Colonic mucosa (tissue), 4 donors: ENCODE measurements around the gene VIPAS39. TPM values are rescaled to one million over a fixed set of nuclear protein-coding genes. Genes with fewer than 3 reads are reported as not detected.
A peak's percentile ranks its signal among the peaks of the same experiment; 100 is the strongest.

Experiments used
- DNase-seq: peaks from one replicate; pipeline ENCODE4 v3.0.0-alpha.2; 2020
- H3K27ac ChIP-seq: fragments of 200-600 bp; one replicate; pipeline ENCODE4 v1.8.0; 2021
- H3K27me3 ChIP-seq: fragments of 200-600 bp; one replicate; pipeline ENCODE4 v1.8.0; 2021
- H3K36me3 ChIP-seq: fragments of 200-600 bp; one replicate; pipeline ENCODE4 v1.8.0; 2021
- H3K4me1 ChIP-seq: fragments of 200-600 bp; one replicate; pipeline ENCODE4 v1.8.0; 2021; ENCODE audit warnings: mild to moderate bottlenecking
- H3K4me3 ChIP-seq: fragments of 200-600 bp; one replicate; pipeline ENCODE4 v1.8.0; 2021
- H3K9ac ChIP-seq, 2 donors: one replicate each; pipeline ENCODE4 v1.7.0; 2013; ENCODE audit warnings: control low read depth in 2 of 2, low read depth in 2 of 2, low read length in 2 of 2
- H3K9me3 ChIP-seq: fragments of 200-600 bp; one replicate; pipeline ENCODE4 v1.8.0; 2021
- intact Hi-C: fragments of 100-400 bp; cut with DNase I; formaldehyde crosslinking; loops from one replicate; pipeline ENCODE4 v1.14.1; 2022
- total RNA-seq, 2 donors: library from RNA; stranded (reverse); fragmentation: NEBNext Ultra II Directional in 1 of 2; extraction: Animal tissue kit (Norgen Biotek cat#: 25700) in 1 of 2; gene quantifications; one replicate each; pipeline ENCODE4 v1.2.1, GENCODE V29; 2021
- TF ChIP-seq, protein P1 (sequence below): fragments of 200-600 bp; IDR thresholded peaks from one replicate; pipeline ENCODE4 v1.8.0; 2022; ENCODE audit warnings: antibody characterized with exemption, mild to moderate bottlenecking
- donor health status: healthy.
- donor health status: DM: no; HTN: no; CAD: no.
- donor health status: DM: no; HTN: no; CAD: no.

Gene VIPAS39
- total RNA-seq, 2 donors from 2014 or later = 16.3 to 17.5 TPM

DNA sequence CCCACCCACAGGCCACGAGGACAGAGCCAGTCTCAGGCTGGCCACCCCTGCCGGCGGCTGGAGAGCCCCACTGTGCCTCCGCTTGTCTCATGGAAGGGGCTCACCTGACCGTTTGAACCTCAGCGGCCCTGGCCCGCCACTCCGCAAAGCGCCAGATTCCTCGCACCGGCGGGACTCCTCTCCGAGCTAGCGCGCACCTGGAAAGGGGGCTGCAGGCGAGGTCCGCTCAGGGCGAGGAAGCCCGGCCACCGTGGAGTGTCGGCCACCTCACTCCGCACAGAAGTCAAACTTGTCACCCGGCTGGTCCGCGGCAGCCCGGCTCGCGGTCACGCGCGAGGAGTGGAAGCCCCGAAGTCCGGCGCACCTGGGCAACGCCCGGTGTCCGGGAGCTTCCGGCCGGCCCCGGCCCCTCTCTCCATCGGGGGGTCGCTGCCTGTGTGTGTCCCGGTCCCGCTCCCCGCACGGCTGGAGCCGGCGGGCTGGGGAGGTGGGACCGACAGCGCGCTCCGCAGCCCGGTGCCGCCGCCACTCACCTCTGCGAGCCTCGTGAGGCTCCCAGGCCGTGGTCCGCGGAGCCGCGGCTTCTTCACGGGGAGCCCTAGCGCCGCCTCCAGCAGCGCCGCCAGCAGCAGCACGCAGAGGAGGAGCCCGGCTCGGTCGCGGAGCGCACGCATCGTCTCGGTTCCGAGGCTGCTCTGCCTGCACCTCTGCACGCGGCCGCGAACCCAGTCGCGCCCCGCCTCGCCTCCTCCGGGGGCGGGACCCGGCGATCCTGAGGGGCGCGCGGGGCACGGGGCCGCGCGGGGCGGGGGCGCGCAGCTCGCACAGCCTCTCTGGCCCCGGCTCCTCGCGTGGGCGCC, 40.9 kb upstream of the VIPAS39 start, which contains the start of gene ISM2:
Gene ISM2 (minus strand): TSS at position 697 of the 860 bp plus-strand sequence. CDS start 23 bp downstream, at position 674.
- TF ChIP-seq, protein P1, sequence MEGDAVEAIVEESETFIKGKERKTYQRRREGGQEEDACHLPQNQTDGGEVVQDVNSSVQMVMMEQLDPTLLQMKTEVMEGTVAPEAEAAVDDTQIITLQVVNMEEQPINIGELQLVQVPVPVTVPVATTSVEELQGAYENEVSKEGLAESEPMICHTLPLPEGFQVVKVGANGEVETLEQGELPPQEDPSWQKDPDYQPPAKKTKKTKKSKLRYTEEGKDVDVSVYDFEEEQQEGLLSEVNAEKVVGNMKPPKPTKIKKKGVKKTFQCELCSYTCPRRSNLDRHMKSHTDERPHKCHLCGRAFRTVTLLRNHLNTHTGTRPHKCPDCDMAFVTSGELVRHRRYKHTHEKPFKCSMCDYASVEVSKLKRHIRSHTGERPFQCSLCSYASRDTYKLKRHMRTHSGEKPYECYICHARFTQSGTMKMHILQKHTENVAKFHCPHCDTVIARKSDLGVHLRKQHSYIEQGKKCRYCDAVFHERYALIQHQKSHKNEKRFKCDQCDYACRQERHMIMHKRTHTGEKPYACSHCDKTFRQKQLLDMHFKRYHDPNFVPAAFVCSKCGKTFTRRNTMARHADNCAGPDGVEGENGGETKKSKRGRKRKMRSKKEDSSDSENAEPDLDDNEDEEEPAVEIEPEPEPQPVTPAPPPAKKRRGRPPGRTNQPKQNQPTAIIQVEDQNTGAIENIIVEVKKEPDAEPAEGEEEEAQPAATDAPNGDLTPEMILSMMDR = no peak
- DNase-seq = no peak
- H3K36me3 ChIP-seq = no peaks in the 10 kb centered on the region
- H3K4me1 ChIP-seq = peaks cover 5% of the 10 kb centered on the region
- peaks cover 24% of the 10 kb centered on the region for H3K27me3 ChIP-seq
- no peak within 1 kb of the TSS for H3K9ac ChIP-seq
- peak within 1 kb of the TSS; percentile 51 for H3K4me3 ChIP-seq
- intact Hi-C loops = no loop called here
- H3K9me3 ChIP-seq = no peaks in the 10 kb centered on the region
- H3K27ac ChIP-seq = no peak within 1 kb of the TSS

DNA sequence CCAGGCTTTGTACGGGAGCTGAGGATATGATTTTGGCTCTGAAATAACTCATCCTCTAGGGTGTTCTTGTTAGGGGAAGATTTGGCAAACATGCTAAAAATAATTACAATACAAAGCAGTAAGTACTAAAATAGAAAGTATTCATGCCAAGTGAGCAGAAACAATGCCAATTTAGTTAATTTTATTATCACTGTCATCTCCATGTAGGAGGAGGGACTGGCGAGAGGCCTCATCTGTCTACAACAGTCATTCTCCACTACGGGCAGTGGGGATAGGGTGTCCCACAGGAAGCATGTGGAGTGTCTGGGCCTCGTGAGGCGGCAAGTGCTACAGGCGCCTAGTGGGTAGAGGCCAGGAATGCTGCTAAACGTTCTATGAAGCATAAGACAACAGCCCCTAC, 37.9 kb upstream of the VIPAS39 start:
- H3K9ac ChIP-seq = no peak overlapping the region
- H3K27ac ChIP-seq = no peak overlapping the region
- peaks cover 5% of the 10 kb centered on the region for H3K4me1 ChIP-seq
- intact Hi-C loops = no loop called here
- H3K27me3 ChIP-seq = peaks cover 24% of the 10 kb centered on the region
- DNase-seq = no peak
- H3K4me3 ChIP-seq = no peak overlapping the region
- TF ChIP-seq, protein P1 = no peak
- H3K9me3 ChIP-seq = no peaks in the 10 kb centered on the region
- H3K36me3 ChIP-seq = no peaks in the 10 kb centered on the region

DNA sequence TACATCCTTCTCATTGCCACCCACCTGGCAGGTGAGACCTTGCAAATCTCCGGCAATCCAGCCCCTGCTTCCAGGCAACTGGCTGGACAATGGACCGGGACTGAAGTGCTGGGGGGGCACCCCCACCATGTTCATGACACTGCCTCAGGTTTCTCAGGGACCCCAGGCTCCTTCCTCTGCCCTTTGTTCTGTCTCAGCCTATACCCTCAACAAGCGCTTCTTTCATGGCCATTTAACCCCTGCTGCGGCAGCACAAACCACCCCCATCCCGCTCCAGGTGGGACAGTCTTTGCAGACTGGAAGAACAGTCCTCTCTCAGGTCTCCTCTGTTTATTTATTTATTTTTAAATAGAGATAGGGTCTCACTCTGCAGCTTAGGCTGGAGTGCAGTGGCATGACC, 33.7 kb upstream of the VIPAS39 start:
- no peaks in the 10 kb centered on the region for H3K36me3 ChIP-seq
- H3K9me3 ChIP-seq = no peaks in the 10 kb centered on the region
- no peak overlapping the region for H3K4me3 ChIP-seq
- H3K27me3 ChIP-seq = no peaks in the 10 kb centered on the region
- no peak for DNase-seq
- H3K4me1 ChIP-seq = no peaks in the 10 kb centered on the region
- H3K27ac ChIP-seq = no peak overlapping the region
- H3K9ac ChIP-seq = no peak overlapping the region
- intact Hi-C loops = no loop called here
- TF ChIP-seq, protein P1 = no peak

DNA sequence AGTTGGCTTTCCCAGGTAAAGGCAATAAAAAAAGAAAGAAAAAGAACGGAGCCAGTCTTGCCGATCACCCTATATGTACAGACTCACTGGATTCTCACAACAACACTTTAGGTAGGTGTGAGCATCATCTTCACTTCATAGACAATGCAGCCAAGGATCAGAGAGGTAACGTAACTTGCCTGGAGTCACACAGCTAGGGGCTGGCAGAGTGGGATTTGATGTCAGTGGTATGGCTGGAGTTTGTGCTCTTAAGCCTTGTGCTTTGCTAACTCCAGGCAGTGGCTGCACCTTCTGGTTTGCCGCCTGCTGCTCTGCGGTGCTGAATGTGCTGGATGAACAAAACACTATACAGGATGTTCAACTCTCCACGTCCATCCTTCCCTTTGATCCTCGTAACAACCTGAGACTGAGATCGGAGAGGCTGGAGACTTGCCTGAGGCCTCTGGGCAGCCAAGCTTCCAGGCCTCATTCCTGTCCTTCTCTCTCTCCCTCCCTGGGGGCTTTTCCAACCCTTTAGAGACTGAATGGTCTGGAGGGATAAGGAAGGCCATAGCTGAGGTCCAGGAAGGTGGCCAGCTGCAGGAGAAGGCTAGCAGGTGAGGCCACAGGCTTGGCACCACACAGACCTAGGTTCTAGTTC, 33.1 kb upstream of the VIPAS39 start:
- Histone ChIP-seq H3K9me3 (no peaks in the 10 kb centered on the region), H3K4me1 (no peaks in the 10 kb centered on the region), H3K27ac (no peak overlapping the region), H3K27me3 (no peaks in the 10 kb centered on the region), H3K36me3 (no peaks in the 10 kb centered on the region), H3K9ac (no peak overlapping the region), H3K4me3 (no peak overlapping the region)
- TF ChIP-seq, protein P1 = no peak
- DNase-seq = no peak
- intact Hi-C loops = no loop called here

DNA sequence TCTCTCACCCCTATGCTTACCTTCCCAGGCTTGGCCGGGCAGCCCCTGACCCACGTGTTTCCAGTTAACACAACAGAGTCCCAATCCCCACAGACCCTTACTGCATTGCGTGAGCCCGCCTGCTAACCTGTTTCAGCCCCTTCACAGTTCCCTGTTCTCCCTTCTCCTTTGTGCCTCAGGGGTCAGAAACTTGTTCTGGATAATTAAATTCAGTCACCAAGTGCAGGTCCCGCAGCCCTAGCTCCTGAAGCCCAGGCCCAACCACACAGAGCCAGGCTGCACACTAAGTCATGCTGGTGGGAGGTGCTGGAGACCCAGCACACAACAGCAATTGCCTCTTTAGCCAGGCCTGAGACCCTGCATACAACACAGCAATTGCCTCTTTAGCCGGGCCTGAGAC, 31.6 kb upstream of the VIPAS39 start:
- no peaks in the 10 kb centered on the region for H3K4me1 ChIP-seq
- H3K9ac ChIP-seq = no peak overlapping the region
- TF ChIP-seq, protein P1 = no peak
- no peak for DNase-seq
- H3K36me3 ChIP-seq = no peaks in the 10 kb centered on the region
- no peaks in the 10 kb centered on the region for H3K27me3 ChIP-seq
- H3K4me3 ChIP-seq = no peak overlapping the region
- H3K9me3 ChIP-seq = no peaks in the 10 kb centered on the region
- no peak overlapping the region for H3K27ac ChIP-seq
- intact Hi-C loops = no loop called here
